Fibroblast of lung (primary cell): Measurements from ENCODE around the gene LMF1.

ENCODE experiments used
- EZH2 ChIP-seq: IDR thresholded peaks from 2 replicates; pipeline ENCODE4 v1.5.1; 2012; ENCODE audit warnings: low read length, control low read depth, mild to moderate bottlenecking; ENCODE audit errors: missing control alignments
- TF ChIP-seq, protein P1 (sequence below), 2 donors: IDR thresholded peaks in 1 of 2; conservative IDR thresholded peaks in 1 of 2; 1 replicate in 1 of 2; 2 replicates in 1 of 2; pipeline ENCODE4 v1.5.1; 2011 to 2012; ENCODE audit warnings: low read length in 2 of 2, control low read depth in 1 of 2, inconsistent platforms in 1 of 2, low read depth in 1 of 2, mild to moderate bottlenecking in 1 of 2

DNA sequence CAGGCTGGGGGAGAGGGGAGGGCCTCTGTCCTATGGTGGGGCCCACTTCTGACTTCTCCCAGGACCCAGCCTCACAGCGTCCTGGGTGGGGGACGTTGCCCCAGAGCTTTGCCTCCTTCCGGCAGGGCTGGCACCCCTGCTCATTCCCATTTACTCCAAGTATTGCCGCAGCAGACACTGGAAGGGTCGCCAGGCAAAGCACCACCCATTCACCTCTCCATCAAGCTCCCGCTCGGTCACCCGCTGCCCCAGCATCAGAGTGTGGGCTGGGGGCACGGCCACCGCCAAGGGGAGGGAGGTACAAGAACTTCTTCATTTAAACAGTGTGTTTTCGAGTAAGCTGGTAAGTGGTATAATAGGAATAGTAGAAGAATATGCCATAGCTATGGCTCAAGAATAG, 117.5 kb downstream of the LMF1 start:
- TF ChIP-seq, protein P1, sequence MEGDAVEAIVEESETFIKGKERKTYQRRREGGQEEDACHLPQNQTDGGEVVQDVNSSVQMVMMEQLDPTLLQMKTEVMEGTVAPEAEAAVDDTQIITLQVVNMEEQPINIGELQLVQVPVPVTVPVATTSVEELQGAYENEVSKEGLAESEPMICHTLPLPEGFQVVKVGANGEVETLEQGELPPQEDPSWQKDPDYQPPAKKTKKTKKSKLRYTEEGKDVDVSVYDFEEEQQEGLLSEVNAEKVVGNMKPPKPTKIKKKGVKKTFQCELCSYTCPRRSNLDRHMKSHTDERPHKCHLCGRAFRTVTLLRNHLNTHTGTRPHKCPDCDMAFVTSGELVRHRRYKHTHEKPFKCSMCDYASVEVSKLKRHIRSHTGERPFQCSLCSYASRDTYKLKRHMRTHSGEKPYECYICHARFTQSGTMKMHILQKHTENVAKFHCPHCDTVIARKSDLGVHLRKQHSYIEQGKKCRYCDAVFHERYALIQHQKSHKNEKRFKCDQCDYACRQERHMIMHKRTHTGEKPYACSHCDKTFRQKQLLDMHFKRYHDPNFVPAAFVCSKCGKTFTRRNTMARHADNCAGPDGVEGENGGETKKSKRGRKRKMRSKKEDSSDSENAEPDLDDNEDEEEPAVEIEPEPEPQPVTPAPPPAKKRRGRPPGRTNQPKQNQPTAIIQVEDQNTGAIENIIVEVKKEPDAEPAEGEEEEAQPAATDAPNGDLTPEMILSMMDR (conservative IDR thresholded peaks at IDR 0.05 in 1 of 2, IDR thresholded peaks at IDR 0.05 in 1 of 2; ENCODE audit: low read depth in 1 of 2, low read length in 2 of 2), result no peak
- TF ChIP-seq EZH2, result no peak
